T-helper 9 cell (primary cell): Measurements from ENCODE around the gene SMTNL1.
A peak's percentile ranks its signal among the peaks of the same experiment; 100 is the strongest.

Experiments
- DNase-seq: peaks from one replicate; pipeline ENCODE4 v3.0.0-alpha.2; 2020

The SMTNL1 gene

DNA sequence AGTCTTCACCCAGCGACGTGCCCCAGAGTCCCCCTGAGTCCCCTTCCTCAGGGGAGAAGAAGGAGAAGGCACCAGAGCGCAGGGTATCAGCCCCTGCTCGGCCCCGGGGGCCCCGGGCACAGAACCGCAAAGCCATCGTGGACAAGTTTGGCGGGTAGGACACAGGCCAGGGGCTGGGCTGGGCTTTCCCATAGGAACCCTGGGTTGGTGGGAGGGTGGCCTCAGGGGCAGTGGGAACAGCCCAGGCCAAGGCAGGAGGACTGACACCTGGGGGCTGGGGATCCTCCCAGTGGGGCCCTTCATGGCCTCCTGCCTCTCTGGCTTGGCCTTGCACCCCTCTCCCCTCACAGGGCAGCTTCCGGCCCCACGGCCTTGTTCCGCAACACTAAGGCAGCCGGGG is 8.5 kb downstream of the SMTNL1 start:
- DNase-seq, result no peak

DNA sequence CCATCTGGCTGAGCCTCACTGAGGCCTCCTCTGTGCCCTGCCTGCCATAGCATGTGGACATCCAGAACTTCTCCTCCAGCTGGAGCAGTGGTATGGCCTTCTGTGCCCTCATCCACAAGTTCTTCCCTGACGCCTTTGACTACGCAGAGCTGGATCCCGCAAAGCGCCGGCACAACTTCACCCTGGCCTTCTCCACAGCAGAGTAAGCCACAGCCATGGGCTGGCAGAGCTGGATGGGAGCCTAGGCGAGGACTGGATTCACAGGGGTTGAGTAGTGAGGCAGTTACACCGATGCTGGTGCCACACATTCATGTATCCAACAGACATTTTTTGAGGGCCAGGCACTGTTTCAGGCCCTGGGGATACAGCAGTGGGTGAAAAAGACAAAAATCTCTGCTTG is 9.1 kb downstream of the SMTNL1 start:
- DNase-seq, result no peak

DNA sequence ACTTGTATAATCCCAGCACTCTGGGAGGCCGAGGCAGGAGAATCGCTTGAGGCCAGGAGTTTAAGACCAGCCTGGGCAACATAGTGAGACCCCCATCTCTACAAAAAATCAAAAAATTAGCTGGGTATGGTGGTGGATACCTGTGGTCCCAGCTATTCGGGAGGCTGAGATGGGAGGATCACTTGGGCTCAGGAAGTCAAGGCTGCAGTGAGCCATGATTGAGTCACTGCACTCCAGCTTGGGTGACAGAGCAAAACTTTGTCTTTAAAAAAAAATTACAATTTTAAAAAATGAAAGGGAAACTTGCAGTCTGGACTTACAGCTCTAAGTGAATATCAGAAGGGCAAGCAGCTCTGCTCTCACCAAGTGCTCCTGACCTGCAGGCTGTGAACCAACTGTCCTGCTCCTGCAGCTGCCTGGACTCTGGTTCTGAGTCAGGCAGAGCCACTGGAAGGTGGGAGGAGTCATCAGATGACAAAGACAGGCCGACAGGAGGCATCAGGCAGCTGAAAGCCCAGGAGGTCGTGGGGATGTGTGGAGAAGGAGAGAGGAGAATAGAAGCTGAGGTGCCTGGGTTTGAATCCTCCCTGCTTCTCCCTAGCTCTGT is 9.6 kb downstream of the SMTNL1 start:
- no peak for DNase-seq

DNA sequence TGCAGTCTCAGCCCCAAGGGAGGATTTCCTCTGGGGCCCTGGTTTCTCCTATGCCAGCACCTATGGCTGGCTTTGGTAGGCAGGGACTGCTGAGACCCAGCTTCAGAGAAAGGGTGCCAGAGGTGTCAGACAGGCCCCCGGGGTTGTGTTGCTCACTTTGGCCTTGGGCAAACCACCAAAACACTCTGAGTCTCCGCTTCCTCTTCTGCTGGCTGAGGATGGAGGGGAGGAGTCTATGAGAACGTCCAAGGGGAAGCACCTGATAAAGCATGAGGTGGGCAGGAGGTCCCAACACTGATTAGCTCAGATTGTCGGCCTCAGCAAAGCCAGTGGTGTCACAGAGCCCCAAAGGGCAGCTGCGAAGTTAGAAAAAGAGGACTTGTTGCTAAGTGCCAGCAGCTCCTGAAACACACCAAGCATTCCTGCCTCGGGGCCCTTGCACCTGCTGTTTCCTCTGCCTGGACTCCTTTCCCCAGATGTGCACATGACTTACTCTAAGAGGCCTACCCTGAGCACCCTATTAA is 10.5 kb downstream of the SMTNL1 start:
- DNase-seq, result no peak

DNA sequence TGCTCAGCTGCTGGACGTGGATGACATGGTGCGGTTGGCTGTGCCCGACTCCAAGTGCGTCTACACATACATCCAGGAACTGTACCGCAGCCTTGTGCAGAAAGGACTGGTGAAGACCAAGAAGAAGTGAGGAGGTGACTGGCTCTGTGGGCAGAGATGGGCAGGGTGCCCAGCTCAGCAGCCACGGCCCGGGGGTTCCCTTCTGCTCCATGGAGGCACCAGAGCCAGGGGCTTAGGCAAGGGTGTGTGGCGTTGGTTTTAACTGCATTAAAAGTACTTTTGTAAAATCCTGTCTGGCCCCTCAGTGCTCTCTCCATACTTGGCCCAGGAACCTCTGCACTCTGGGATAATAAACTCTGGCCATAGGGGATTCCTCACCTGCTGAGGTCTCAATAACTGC is 12.6 kb downstream of the SMTNL1 start:
- DNase-seq, result no peak

DNA sequence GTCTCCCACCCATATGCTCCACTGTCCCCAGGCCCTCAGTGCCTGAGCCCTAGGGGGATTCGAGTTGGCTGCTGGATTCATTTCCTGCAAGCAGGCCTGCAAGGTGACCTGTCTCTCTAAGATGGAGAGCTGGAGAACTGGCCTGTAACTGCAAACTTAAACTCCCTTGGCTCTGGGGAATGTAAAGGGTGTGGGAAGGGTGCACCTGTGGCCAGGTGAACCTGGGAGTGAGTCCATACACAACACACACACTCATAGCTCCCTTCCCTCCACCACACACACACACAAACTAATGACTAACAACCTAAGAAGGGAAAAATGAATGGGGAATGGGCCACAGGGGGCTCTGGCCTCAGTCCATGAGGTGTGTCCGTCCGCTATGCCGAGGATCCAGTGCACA is 14.5 kb downstream of the SMTNL1 start:
- DNase-seq, result no peak

DNA sequence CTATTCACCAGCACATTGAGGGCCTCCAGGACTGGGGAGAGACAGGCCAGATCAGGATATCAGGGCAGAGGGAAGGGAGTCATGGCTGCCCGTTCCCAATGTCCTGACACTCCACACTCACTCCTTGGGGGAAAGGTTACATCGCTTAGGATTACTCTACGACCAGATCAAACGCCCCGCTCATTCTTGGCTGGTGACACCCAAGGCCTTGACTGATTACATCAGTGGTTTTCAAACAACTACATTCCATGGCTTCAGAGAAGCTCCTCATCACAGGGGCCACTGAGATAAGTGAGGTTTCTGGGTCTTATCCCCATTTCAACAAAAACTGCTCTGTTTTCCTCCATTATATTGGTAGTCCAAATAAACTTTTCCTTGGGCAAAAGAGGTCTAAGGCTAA is 15.1 kb downstream of the SMTNL1 start:
- DNase-seq, result no peak

DNA sequence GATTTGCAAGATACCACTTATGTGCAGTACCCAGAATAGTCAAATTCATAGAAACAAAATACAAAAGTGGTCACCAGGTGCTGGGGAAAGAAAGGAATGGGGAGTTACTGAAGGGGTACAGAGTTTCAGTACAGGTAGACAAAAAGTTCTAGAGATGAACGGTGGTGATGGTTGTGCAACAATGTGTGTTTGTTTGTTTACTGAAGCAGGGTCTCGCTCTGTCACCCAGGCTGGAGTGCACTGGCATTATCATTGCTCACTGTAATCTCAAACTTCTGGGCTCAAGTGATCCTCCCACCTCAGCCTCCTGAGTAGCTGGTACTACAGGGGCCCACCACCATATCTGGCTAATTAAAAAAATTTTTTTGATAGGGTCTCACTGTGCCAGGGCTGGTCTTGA is 18.0 kb downstream of the SMTNL1 start:
- DNase-seq, result no peak

DNA sequence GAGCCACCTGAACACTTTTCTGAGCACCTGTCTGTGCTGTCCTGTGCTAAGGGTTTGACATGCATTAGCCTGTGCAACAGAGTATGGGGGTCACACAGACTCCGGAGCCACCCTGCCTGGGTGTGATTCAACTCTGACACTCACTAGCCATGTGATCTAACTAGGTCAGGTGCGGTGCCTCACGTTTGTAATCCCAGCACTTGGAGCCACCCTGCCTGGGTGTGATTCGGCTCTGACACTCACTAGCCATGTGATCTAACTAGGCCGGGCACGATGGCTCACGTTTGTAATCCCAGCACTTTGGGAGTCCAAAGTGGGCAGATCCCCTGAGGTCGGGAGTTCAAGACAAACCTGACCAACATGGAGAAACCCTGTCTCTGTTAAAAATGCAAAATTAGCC is 18.6 kb downstream of the SMTNL1 start:
- no peak for DNase-seq

DNA sequence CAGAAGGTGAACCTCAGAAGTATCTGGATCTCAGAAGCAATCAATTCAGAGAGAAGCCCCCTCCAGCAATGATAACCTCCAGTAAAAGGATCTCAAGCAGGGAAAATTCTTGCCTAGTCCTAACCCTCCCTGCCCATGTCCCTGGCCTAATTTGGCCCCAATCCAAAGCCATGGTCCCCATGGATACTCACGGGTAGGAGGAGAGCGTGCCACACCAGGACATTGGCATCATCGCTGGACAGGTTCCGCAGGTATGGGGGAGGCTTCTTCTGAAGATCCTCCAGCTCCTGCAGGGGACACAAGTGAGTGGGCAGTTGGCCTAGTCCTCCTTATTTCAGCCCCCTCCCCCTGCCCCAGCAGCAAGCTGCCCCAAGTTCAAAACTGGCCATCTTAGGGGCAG is 22.8 kb downstream of the SMTNL1 start:
- no peak for DNase-seq

DNA sequence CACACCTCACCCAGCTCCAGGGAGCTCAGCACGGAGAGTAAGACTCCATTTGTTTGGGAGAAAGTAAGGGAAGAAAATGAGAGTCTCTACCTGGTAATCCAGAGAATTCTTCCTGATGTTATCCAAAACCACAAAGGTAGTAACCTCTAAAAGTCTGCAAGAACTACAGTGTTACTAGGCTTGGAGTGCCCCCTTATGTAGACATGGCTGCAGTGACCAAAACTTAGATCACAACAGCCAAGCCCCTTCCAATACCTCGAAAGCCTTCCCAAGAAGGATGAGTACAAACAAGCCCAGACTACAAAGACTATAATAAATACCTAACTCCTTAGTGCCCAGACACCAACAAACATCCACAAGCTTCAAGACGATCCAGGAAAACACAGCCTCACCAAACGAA is 25.2 kb downstream of the SMTNL1 start:
- DNase-seq, result no peak

DNA sequence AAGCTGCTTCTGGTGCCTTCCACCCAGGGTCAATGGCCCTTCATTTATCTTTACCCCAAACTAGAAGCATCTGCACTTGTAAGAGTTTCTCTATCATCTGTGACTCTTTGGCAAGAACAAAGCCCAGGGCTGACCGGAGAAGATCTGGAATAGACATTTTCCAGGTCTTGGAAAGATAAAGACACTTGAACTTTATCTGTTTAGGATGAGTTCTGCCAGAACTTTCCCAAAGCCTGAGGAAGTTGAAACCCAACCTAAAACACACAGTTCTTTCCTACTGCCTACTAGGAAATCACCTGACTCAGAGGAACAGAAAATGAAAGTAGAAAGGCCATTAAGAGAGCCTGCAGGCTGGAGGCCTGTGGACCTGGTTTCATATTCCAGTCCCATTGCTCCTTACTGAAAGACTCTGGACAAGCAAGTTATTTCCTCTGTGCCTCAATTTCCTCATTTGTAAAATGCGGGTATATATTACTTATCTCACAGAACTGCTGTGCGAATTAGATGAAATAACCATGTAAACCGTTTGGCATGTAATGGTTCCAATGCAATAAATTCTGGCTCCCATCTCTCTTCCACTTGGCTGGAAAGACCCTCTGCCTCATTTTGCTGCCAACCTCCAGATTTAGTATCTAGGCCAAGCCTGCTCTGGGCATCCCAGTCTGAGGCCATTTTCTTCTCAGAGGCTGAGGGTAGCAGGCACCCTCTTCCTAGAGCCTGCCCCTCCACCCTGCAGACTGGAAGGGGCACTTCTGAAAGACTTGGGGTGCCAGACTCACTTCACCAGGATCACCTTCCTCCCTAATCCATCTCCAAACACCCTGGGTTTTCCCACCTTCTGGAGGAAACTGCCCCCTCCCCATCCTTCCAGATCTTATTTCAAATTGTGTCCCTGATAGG is 28.9 kb downstream of the SMTNL1 start:
- DNase-seq, result no peak

DNA sequence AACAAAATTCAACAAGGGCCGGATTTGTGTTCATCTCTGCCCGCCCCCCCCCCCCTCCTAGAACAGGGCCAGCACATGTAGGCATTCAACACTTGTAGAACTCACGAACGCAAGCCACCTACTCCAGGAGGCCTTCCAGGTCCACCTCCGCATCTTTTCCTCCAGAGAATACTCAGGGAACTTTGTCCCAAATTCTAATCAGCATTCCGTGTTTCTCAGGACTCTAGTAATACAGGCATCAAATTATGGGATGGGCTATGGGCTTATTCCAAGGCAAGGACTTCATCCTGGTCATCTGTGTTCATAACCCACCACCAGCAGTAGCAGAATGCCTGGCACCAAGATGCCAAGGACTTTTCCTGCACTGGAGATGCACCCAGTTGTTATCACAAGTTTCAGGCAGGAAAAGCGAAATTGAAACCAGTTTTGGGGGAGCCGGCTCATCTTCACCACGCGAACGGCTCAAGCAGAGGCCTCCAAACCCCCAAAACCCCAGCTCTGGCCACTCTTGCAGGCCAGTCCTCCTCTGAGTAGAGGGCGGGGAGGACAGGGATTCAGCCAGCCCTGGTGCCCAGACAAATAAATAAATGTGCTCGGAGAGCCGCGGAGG is 29.6 kb downstream of the SMTNL1 start:
- DNase-seq, result peak; percentile 17

DNA sequence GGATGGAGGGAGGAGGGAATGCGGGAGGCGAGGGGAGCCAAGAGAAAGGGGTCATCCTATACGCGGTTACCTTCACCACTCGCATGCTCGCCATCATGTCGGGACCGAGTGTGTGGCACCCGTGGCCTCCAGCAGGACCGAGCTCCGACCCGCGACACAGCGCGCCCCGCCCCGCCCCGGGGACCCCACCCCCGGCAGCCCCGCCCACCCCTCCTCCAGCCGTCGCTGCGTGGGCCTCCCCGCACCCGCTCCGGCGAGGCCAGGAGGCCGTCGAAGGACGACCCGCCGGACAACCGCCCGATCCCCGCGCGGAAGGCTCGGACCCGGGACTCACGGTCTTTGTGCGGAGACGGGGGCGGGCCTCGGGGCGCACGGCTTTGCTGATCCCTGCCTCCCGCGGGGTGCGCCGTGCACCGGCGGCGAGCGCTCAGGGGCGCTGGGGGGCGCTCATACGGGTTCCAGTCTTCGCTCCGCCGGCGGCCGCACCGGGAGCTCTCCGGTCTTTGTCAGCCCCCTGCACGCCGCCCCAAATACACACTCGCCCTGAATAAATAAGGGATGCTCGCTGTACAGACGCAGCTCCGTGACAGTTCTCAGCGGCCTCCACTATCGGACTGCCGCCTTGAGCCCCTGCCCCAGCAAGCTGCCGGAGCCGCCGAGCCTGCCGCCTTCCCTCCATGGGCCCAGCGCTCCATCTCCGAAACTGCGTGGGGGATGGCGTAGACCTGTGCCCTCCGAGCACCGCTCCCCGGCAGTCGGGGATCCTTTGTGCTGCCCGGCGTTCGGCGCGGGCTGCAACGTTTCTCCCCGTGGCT is 30.3 kb downstream of the SMTNL1 start, which contains the start of gene UBE2L6:
Gene UBE2L6, minus strand, starts transcription at position 158 of the 815 bp plus-strand sequence. Its CDS starts 61 bp downstream, at position 97.
- peak; percentile 57 for DNase-seq

DNA sequence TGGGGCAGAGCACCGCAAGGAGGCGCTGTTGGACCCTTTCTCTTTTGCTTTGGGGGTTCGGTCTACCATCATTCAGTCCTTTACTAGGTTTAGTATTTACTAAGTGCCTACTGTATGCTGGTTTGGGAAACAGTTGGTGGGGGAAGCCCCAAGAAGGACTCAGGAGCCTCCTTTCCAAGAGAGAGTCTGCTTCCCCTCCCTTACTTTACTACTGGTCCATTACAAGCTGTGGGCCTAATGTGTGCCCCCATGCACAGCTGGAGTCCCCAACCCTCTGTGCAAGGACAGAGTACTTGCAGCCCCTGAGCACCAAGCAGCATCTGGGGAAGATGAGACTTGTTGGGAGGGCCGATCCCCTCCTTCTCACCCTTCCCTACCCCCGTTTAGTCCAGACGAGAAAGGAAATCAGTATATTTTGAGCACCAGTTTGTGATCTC is 31.0 kb downstream of the SMTNL1 start:
- DNase-seq, result peak; percentile 91

DNA sequence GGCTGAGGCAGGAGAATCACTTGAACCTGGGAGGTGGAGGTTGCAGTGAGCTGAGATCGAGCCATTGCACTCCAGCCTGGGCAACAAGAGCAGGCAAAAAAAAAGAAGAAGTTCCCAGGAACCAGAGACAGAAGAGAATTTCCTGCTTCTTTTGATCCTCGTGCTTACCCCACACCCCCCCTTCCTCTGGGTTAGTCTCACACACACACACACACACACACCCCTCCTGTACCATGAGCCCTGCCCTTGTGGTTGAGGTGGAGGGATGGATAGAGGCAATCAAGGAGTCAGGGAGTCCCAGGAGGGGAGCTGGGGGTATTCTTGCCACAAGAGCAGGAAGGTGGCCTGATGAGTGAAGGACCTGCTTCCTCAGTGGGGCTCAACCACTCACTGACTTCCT is 34.2 kb downstream of the SMTNL1 start:
- DNase-seq, result no peak

DNA sequence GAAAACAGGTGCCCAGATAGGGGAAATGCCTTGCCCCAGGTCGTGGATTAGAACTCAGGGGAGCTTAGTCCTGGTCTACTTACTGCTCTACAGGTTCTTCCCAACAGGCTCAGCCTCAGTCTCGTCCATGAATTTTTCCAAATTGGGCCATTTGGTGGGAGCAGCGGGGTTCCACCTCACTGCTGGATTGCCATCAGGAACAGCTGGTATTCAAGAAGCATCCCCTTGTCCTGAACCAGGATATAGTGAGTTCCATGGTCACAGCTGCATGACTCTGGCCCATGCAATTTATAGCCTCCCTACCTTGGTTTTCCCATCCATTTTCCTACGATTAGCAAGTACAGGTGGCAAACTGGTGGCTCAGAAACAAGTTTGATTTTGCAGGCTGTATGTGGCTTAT is 36.7 kb downstream of the SMTNL1 start:
- DNase-seq, result no peak

DNA sequence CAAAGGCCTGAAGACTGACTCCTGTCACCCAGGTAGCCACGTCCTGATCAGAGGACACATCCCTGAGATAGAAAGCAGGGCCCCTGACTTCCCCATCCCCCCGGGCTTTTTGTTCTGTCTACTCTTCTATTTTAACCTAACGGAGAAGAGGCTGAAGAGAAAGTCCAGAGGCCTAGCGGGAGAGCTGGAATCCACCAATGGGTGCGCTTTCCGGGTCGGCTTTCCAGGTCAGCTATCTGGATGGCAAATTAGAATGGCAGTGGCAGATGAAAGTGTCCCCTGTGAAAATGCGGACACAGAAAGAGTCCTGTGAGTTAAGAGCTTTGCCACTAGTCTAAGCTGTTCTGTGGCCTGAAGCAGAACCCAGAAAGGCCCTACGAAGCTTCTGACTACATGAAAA is 46.9 kb downstream of the SMTNL1 start:
- DNase-seq, result no peak

DNA sequence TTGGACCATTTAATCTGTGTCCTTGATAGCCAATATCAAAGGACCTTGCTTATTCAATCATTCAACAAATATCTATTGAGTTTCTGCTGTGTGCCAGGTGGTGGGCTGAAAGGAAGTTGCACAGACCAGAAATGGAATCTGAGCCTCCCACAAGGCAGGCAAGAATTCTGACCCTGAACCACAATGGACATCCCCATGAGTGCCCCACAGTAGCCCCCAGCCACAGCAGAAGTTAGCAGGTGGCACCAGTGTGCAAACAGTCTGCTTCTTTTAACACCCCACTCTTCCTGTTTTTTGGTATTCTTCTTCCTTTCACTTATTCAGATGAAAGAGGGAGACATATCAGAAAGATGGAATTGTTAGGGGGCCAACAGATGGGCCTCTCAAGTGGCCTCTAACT is 47.9 kb downstream of the SMTNL1 start:
- no peak for DNase-seq

DNA sequence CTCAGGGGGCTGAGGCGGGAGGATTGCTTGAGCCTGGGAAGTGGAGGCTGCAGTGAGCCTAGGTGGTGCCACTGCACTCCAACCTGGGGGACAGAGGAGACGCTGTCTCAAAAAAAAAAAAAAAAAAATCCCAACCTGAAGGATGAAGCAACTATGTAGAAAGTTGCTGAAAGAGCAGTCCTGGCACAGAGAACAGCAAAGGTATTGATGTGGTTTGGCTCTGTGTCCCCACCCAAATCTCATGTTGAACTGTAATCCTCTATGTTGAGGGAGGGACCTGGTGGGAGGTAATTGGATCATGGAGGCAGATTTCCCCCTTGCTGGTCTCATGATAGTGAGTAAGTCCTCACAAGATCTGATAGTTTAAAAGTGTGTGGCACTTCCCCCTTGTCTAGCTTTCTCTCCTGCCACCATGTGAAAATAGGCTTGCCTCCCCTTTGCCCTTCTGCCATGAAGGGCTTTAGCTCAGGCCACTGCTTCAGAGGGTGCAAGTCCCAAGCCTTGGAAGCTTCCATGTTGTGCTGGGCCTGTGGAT is 49.4 kb downstream of the SMTNL1 start:
- DNase-seq, result no peak

DNA sequence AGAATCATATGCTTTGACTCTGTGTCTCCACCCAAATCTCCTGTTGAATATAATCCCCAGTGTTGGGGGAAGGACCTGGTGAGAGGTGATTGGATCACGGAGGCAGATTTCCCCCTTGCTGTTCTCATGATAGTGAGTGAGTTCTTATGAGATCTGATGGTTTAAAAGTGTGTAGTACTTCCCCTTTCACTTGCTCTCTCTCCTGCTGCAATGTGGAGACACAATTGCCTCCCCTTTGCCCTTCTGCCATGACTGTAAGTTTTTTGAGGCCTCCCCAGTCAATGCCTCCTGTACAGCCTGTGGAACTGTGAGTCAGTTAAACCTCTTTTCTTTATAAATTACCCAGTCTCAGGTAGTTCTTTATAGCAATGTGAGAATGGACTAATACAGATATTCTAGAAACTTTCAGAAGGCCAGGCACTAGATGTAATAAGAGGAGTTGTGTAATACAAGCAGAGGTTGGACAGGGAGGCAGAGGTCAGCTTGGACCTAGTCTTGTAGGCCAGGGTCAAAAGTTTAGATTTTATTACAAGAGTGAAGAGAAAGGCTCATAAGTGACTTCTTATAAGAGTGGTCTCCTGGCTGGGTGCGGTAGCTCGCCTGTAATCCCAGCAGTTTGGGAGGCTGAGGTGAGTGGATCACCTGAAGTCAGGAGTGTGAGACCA is 50.8 kb downstream of the SMTNL1 start:
- DNase-seq, result no peak
